SK-N-SH treated with all-trans-retinoic acid at 6 μM for 48 hours (cell line): ENCODE measurements around the gene SLC12A8.

ENCODE experiments used
- ATAC-seq: fragments of 200-7000 bp; cut with Tn5 transposase; 3 replicates; pipeline ENCODE4 v1.9.1; 2020; ENCODE audit warnings: mild to moderate bottlenecking, moderate library complexity
- BACH2 ChIP-seq: fragments of 250-450 bp; sonication (Bioruptor Pico); IDR thresholded peaks from 2 replicates; pipeline ENCODE4 v1.9.0; 2021; ENCODE audit warnings: mild to moderate bottlenecking, borderline replicate concordance
- CREB5 ChIP-seq: fragments of 250-450 bp; sonication (Bioruptor Pico); IDR thresholded peaks from 2 replicates; pipeline ENCODE4 v1.5.1; 2020; ENCODE audit warnings: low read depth, mild to moderate bottlenecking, moderate library complexity
- CSDC2 ChIP-seq: fragments of 250-450 bp; sonication (Bioruptor Pico); IDR thresholded peaks from 2 replicates; pipeline ENCODE4 v1.5.0; 2020; ENCODE audit warnings: mild to moderate bottlenecking, moderate library complexity
- CSRNP3 ChIP-seq: fragments of 250-450 bp; sonication (Bioruptor Pico); IDR thresholded peaks from 2 replicates; pipeline ENCODE4 v1.5.1; 2021; ENCODE audit warnings: mild to moderate bottlenecking, moderate library complexity
- ESRRG ChIP-seq: fragments of 250-450 bp; sonication (Bioruptor Pico); IDR thresholded peaks from 2 replicates; pipeline ENCODE4 v1.6.1; 2021; ENCODE audit warnings: mild to moderate bottlenecking
- GLIS3 ChIP-seq: fragments of 250-450 bp; sonication (Bioruptor Pico); IDR thresholded peaks from 2 replicates; pipeline ENCODE4 v1.5.0; 2020; ENCODE audit warnings: mild to moderate bottlenecking, moderate library complexity
- ISL1 ChIP-seq: fragments of 250-450 bp; sonication (Bioruptor Pico); IDR thresholded peaks from 2 replicates; pipeline ENCODE4 v2.1.2; 2022; ENCODE audit warnings: mild to moderate bottlenecking, moderate library complexity
- OSR1 ChIP-seq: fragments of 250-450 bp; sonication (Bioruptor Pico); IDR thresholded peaks from 2 replicates; pipeline ENCODE4 v1.8.0; 2022; ENCODE audit warnings: moderate library complexity, mild to moderate bottlenecking, inconsistent platforms
- PATZ1 ChIP-seq: fragments of 250-450 bp; sonication (Bioruptor Pico); IDR thresholded peaks from 2 replicates; pipeline ENCODE4 v1.8.0; 2020; ENCODE audit warnings: mild to moderate bottlenecking, moderate library complexity, borderline replicate concordance
- PPARA ChIP-seq: fragments of 250-450 bp; sonication (Bioruptor Pico); IDR thresholded peaks from 2 replicates; pipeline ENCODE4 v1.5.0; 2020; ENCODE audit warnings: mild to moderate bottlenecking, borderline replicate concordance
- RARB ChIP-seq: fragments of 250-450 bp; sonication (Bioruptor Pico); IDR thresholded peaks from 2 replicates; pipeline ENCODE4 v1.8.0; 2021; ENCODE audit warnings: mild to moderate bottlenecking, moderate library complexity
- SNAI2 ChIP-seq: fragments of 250-450 bp; sonication (Bioruptor Pico); IDR thresholded peaks from 2 replicates; pipeline ENCODE4 v1.5.0; 2020; ENCODE audit warnings: mild to moderate bottlenecking, moderate library complexity
- TCF4 ChIP-seq: fragments of 250-450 bp; sonication (Bioruptor Pico); IDR thresholded peaks from 2 replicates; pipeline ENCODE4 v1.8.0; 2021; ENCODE audit warnings: mild to moderate bottlenecking, moderate library complexity, borderline replicate concordance
- TOX ChIP-seq: fragments of 250-450 bp; sonication (Bioruptor Pico); IDR thresholded peaks from 2 replicates; pipeline ENCODE4 v1.8.0; 2021; ENCODE audit warnings: mild to moderate bottlenecking, moderate library complexity, borderline replicate concordance
- TSHZ2 ChIP-seq: fragments of 250-450 bp; sonication (Bioruptor Pico); IDR thresholded peaks from 2 replicates; pipeline ENCODE4 v1.5.0; 2020; ENCODE audit warnings: mild to moderate bottlenecking, moderate library complexity
- ZC3H10 ChIP-seq: fragments of 250-450 bp; sonication (Bioruptor Pico); IDR thresholded peaks from 2 replicates; pipeline ENCODE4 v1.5.1; 2021; ENCODE audit warnings: mild to moderate bottlenecking, moderate library complexity
- ZFP3 ChIP-seq: fragments of 250-450 bp; sonication (Bioruptor Pico); IDR thresholded peaks from 2 replicates; pipeline ENCODE4 v1.5.0; 2020; ENCODE audit warnings: mild to moderate bottlenecking, moderate library complexity
- ZFP30 ChIP-seq: fragments of 450-650 bp; formaldehyde crosslinking; IDR thresholded peaks from 2 replicates; pipeline ENCODE4 v1.5.0; 2022; ENCODE audit warnings: mild to moderate bottlenecking, moderate library complexity
- ZNF565 ChIP-seq: fragments of 450-650 bp; formaldehyde crosslinking; conservative IDR thresholded peaks from 2 replicates; pipeline ENCODE4 v1.5.0; 2020; ENCODE audit warnings: low read depth, mild to moderate bottlenecking, moderate library complexity

Gene SLC12A8

GRCh38 chr3:125115640-125116039 is 96.9 kb downstream of the SLC12A8 start:
- TF ChIP-seq ESRRG = no peak
- no peak for TF ChIP-seq CSDC2
- no peak for TF ChIP-seq RARB (CRISPR knock-in tag)
- no peak for TF ChIP-seq SNAI2
- TF ChIP-seq ISL1 (CRISPR knock-in tag) = no peak
- TF ChIP-seq ZFP3 = no peak
- no peak for TF ChIP-seq TSHZ2 (CRISPR knock-in tag)
- no peak for TF ChIP-seq CREB5
- no peak for TF ChIP-seq CSRNP3 (CRISPR knock-in tag)
- no peak for TF ChIP-seq PPARA (CRISPR knock-in tag)
- TF ChIP-seq ZC3H10 (CRISPR knock-in tag) = no peak
- no peak for TF ChIP-seq PATZ1 (CRISPR knock-in tag)
- no peak for TF ChIP-seq GLIS3
- no peak for ATAC-seq

GRCh38 chr3:125112981-125113380 is 99.6 kb downstream of the SLC12A8 start:
- no peak for ATAC-seq
- TF ChIP-seq ZNF565 (CRISPR knock-in tag) (no peak), ESRRG (no peak), ZFP3 (no peak), SNAI2 (no peak), CREB5 (no peak), ZC3H10 (CRISPR knock-in tag) (no peak), ZFP30 (CRISPR knock-in tag) (no peak), OSR1 (CRISPR knock-in tag) (no peak), PPARA (CRISPR knock-in tag) (no peak), GLIS3 (no peak), ISL1 (CRISPR knock-in tag) (no peak), TCF4 (no peak), CSDC2 (no peak)

- TF ChIP-seq ZFP3 (peak; percentile 98), ZFP30 (CRISPR knock-in tag) (no peak)
- no peak; the same call in 1 of the 3 replicates for ATAC-seq
Observed at GRCh38 chr3:125110876-125111480, 101.6 kb downstream of the SLC12A8 start.

GRCh38 chr3:125110016-125110875 is 102.3 kb downstream of the SLC12A8 start:
- ATAC-seq = peak; percentile 89
- peak; percentile 58; the same call in 1 of the 2 replicates for TF ChIP-seq TOX (CRISPR knock-in tag)
- no peak for TF ChIP-seq BACH2 (CRISPR knock-in tag)
